Mesothelial cell of epicardium (in vitro differentiated cells): ENCODE data around the gene PGA3. TPM values are rescaled to one million over a fixed set of nuclear protein-coding genes. Genes with fewer than 3 reads are reported as not detected.
"Not testable (repeated sequence)": the region's sequence is repeated elsewhere in the genome, so short reads cannot be mapped to it uniquely, and the experiment has no call there.

ENCODE experiments used
- DNase-seq, 2 experiments: peaks; one replicate each; pipeline ENCODE4 v3.0.0; 2021; ENCODE audit warnings: low spot score in 2 of 2; ENCODE audit not compliant: unreplicated experiment in 2 of 2
- H3K27ac Mint-ChIP-seq: 2 replicates; pipeline ENCODE4 v1.8.0; 2021; ENCODE audit warnings: mixed read lengths
- H3K27me3 Mint-ChIP-seq: 2 replicates; pipeline ENCODE4 v1.8.0; 2021; ENCODE audit warnings: low read depth, mixed read lengths
- H3K36me3 Mint-ChIP-seq: 2 replicates; pipeline ENCODE4 v1.8.0; 2021; ENCODE audit warnings: mixed read lengths
- H3K4me1 Mint-ChIP-seq: 2 replicates; pipeline ENCODE4 v1.8.0; 2021; ENCODE audit warnings: mixed read lengths
- H3K4me3 Mint-ChIP-seq: 2 replicates; pipeline ENCODE4 v1.8.0; 2021; ENCODE audit warnings: mild to moderate bottlenecking, moderate library complexity, mixed read lengths
- H3K9me3 Mint-ChIP-seq: 2 replicates; pipeline ENCODE4 v1.8.0; 2021; ENCODE audit warnings: mixed read lengths
- total RNA-seq: library from RNA; stranded (reverse); gene quantifications from 3 replicates; pipeline ENCODE4 v1.2.1, GENCODE V29; 2021

Gene PGA3
- total RNA-seq, 1 donor from 2014 or later: not detected

DNA sequence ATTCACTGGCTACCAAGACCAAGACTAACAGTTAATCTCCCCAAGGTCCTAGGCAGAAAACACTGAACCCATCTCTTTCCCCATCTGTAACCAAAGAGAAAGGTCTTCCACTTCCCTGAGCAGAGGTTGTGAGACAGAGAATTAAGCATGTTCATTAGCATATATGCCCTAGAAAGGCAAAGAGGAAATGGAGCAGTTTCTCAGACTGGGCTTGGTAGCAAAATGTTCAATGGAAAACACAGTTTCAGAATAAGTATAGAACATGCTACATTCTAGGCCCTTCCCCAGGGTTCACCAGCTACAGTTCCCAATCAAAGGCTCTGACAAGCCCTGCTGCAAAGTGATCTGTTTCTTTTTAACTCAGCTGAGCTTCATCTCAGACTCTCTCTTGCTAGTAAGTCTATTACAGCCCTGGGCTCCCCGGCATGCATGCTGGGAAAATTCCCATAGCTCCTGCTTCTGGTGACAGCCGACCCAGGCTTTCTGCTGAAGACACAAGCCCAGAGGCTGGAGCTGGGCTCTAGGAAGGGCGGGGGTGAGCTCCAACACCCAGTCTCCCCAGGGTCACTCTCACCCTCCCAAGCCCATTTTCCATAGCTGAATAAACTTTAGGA is 10.5 kb downstream of the PGA3 start:
- H3K9me3 Mint-ChIP-seq, H3K27me3 Mint-ChIP-seq, H3K4me1 Mint-ChIP-seq, H3K27ac Mint-ChIP-seq, H3K36me3 Mint-ChIP-seq, H3K4me3 Mint-ChIP-seq, DNase-seq: not testable (repeated sequence)

DNA sequence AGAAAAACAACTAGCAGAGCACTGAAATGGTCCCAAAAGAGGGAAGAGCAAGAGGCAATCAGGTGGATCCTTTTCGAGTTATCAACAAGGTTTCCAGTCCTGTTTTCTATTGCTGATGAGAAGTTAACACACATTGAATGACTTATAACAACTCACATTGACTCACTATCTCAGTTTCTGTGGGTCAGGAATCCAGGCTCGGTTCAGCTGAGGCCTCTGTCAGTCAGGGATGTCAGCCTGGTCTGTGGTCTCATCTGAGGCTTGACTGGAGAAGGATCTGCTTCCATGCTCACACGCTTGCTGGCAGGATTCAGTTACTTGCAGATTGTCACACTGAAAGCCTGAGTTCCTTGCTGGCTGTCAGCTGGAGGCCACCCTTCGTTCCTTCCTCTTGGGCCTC is 15.0 kb downstream of the PGA3 start:
- not testable (repeated sequence) for H3K27me3 Mint-ChIP-seq, H3K4me3 Mint-ChIP-seq, H3K9me3 Mint-ChIP-seq, H3K36me3 Mint-ChIP-seq, H3K4me1 Mint-ChIP-seq, H3K27ac Mint-ChIP-seq, DNase-seq

DNA sequence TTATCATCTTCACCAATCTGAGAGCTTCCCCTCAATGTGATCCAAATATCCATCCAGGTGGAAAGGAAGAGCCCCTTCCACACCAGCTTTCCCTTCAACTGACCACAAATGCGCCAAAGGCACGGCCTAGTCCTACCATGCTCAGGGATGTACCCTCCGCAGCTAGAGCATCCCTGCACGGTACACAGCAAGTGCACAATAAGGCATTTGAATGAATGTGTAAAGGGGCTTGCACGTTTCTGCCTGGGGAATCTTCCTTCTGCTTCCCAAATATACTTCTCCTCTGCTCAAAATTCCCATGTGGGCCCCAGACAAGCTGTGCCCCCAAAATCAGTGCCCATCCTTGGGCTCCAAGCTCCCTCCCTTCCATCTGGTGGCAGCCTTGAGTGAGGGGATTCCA is 15.7 kb downstream of the PGA3 start:
- not testable (repeated sequence) for DNase-seq, H3K27ac Mint-ChIP-seq, H3K36me3 Mint-ChIP-seq, H3K27me3 Mint-ChIP-seq, H3K4me3 Mint-ChIP-seq, H3K4me1 Mint-ChIP-seq, H3K9me3 Mint-ChIP-seq

DNA sequence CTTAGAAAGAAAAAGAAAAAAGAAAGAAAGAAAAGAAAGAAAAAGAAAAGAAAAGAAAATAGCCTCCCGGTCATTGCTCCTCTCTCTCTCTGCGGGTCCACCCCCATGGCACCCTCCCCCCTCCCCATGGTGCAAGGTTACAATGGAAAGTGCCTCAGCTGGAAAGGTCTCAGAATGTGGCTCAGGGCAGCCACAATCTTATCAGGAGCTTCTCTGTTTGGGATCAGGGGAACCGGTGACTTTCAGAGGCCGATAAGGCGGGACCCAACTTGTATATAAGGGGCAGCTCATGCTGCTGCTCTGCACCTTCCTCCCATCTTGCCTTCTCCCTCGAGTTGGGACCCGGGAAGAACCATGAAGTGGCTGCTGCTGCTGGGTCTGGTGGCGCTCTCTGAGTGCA is 18.7 kb downstream of the PGA3 start, which contains the start of gene PGA4:
TSS of gene PGA4 (plus strand) at position 301 of the 400 bp plus-strand sequence. CDS start at position 355, 54 bp downstream.
- H3K4me1 Mint-ChIP-seq, H3K9me3 Mint-ChIP-seq, H3K36me3 Mint-ChIP-seq, H3K27ac Mint-ChIP-seq, H3K4me3 Mint-ChIP-seq, H3K27me3 Mint-ChIP-seq, DNase-seq: not testable (repeated sequence)

DNA sequence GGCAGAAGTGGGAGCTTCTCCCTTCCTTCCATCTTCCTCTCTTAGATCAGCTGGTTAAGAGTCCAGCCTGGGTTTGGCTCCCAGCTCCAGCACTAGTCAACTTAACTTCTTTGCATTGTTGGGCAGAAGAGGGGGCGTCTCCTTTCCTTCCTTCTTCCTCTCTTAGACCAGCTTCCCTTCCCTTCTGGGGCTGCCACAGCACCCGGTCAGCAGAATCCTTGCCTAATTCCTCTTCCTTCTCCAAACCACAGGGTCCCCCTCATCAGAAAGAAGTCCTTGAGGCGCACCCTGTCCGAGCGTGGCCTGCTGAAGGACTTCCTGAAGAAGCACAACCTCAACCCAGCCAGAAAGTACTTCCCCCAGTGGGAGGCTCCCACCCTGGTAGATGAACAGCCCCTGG is 19.4 kb downstream of the PGA3 start:
- DNase-seq, H3K27me3 Mint-ChIP-seq, H3K4me1 Mint-ChIP-seq, H3K27ac Mint-ChIP-seq, H3K4me3 Mint-ChIP-seq, H3K9me3 Mint-ChIP-seq, H3K36me3 Mint-ChIP-seq: not testable (repeated sequence)

DNA sequence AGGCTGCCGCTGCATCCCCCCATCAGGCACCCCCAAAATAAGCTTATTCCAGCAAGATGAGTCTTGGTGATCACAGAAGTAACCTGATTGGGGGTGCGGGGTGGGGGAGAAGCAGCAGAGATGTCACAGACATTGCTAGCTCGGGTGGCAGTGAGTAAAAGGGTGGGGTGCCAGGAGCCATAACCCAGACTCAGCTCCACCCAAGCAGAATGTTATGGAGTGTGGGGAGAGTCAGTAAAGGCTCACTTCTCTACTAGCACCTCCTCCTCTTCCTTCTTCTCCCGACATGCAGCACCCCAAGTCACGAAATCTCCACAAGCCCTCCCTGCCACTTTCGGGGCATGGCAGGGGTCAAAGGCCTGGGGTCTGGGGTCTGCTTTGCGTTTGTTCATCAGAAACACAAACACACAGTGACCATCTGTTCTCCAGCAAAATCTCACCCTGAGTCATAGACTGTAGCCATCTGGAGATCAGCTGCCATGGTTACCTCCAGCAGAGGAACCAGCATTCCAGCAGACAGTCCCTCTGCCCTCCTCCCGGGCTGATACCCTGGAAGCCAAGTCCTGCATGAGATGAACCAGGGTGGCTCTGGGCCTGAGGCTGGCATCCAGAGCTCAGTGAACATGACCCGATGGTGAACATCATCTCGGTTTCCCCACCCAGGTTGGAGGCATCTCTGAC is 23.3 kb downstream of the PGA3 start:
- not testable (repeated sequence) for H3K9me3 Mint-ChIP-seq, H3K4me3 Mint-ChIP-seq, H3K4me1 Mint-ChIP-seq, H3K27ac Mint-ChIP-seq, H3K36me3 Mint-ChIP-seq, H3K27me3 Mint-ChIP-seq, DNase-seq

DNA sequence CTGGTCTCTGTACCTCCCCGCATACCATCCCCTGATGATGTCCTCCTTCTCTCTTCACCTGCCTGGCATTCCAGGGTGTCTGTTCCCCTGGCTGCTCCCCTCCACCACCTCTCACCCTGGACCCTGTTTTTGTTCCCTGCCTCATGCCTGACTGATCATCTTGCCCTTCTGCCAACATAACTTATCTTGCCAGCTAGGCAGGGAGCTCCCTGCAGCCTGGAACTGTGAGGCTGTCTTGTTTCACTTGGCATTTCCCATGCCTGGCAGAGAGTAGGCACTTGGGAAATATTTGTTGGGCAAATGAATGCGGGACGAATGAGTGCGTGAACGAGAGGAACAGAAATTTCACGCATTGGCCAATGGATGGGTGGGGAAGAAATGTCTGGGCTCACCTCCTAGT is 26.1 kb downstream of the PGA3 start:
- H3K27me3 Mint-ChIP-seq, H3K36me3 Mint-ChIP-seq: not testable (repeated sequence)

DNA sequence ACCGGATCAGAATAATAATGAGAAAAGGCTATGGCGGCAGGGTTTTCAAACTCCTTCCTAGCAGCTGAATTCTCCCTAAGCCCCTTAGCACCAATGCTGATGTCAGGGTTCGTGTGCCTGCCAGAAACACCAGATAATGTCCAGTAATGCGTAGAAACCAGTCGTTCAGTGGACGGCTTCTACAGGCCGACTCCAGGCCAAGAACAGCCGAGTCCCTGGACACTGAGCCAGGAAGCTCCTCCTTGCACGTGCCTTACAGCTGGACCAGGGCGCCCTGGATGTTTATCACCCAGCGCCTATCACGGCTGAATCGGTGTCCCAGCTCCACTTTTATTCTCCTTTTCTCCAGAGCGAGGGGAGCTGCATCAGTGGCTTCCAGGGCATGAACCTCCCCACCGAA is 27.7 kb downstream of the PGA3 start:
- H3K27ac Mint-ChIP-seq, H3K27me3 Mint-ChIP-seq, DNase-seq, H3K36me3 Mint-ChIP-seq, H3K4me1 Mint-ChIP-seq, H3K4me3 Mint-ChIP-seq, H3K9me3 Mint-ChIP-seq: not testable (repeated sequence)

More for the DNA sequence above, 26.1 kb downstream of the PGA3 start:
- H3K4me1 Mint-ChIP-seq, H3K27ac Mint-ChIP-seq, H3K4me3 Mint-ChIP-seq, H3K9me3 Mint-ChIP-seq, DNase-seq: not testable (repeated sequence)

DNA sequence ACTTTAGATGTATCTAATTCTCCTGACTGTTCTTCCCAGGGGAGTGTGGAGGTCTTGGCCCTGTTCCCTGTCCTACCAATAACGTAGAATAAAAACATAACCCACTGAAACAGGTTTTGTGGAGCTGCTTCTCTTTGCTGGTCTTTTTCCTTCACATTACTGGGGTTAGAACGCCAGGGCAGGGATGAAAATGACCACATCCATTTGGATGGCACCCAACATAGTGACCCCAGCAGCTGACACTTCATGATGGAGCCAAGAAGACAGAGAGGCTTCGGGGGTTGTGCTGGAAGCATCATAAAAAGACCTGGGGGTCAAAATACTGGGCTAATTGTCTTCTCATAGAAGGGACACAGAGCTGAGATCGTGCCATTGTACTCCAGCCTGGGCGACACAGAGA is 28.3 kb downstream of the PGA3 start:
- H3K4me3 Mint-ChIP-seq, H3K27ac Mint-ChIP-seq, H3K4me1 Mint-ChIP-seq, H3K9me3 Mint-ChIP-seq, H3K36me3 Mint-ChIP-seq, DNase-seq, H3K27me3 Mint-ChIP-seq: not testable (repeated sequence)

DNA sequence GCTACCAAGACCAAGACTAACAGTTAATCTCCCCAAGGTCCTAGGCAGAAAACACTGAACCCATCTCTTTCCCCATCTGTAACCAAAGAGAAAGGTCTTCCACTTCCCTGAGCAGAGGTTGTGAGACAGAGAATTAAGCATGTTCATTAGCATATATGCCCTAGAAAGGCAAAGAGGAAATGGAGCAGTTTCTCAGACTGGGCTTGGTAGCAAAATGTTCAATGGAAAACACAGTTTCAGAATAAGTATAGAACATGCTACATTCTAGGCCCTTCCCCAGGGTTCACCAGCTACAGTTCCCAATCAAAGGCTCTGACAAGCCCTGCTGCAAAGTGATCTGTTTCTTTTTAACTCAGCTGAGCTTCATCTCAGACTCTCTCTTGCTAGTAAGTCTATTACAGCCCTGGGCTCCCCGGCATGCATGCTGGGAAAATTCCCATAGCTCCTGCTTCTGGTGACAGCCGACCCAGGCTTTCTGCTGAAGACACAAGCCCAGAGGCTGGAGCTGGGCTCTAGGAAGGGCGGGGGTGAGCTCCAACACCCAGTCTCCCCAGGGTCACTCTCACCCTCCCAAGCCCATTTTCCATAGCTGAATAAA is 29.3 kb downstream of the PGA3 start:
- not testable (repeated sequence) for H3K4me1 Mint-ChIP-seq, H3K27me3 Mint-ChIP-seq, H3K4me3 Mint-ChIP-seq, DNase-seq, H3K36me3 Mint-ChIP-seq, H3K9me3 Mint-ChIP-seq, H3K27ac Mint-ChIP-seq

DNA sequence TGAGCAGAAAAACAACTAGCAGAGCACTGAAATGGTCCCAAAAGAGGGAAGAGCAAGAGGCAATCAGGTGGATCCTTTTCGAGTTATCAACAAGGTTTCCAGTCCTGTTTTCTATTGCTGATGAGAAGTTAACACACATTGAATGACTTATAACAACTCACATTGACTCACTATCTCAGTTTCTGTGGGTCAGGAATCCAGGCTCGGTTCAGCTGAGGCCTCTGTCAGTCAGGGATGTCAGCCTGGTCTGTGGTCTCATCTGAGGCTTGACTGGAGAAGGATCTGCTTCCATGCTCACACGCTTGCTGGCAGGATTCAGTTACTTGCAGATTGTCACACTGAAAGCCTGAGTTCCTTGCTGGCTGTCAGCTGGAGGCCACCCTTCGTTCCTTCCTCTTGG is 33.8 kb downstream of the PGA3 start:
- not testable (repeated sequence) for H3K36me3 Mint-ChIP-seq, H3K27me3 Mint-ChIP-seq, H3K9me3 Mint-ChIP-seq, H3K4me3 Mint-ChIP-seq, H3K4me1 Mint-ChIP-seq, DNase-seq, H3K27ac Mint-ChIP-seq

DNA sequence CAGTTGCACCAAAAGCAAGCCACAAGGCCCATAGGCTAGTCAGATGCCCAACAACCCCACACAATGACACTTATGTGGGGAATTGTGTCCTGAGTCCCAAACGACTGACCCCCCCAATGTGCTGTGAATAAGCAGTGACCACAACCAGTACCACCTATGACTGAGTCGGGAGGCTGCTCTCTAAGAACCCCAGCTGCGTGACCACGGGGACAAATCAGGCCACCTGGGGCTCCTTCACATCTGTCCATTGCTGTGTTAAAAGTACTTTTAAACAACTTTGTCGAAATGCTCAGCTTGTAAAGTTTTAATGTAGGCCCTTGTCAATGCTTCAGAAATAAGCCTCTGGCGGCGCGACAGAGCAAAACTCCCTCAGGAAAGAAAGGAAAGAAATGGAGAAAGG is 37.0 kb downstream of the PGA3 start:
- not testable (repeated sequence) for H3K4me3 Mint-ChIP-seq, H3K27me3 Mint-ChIP-seq, H3K27ac Mint-ChIP-seq

DNA sequence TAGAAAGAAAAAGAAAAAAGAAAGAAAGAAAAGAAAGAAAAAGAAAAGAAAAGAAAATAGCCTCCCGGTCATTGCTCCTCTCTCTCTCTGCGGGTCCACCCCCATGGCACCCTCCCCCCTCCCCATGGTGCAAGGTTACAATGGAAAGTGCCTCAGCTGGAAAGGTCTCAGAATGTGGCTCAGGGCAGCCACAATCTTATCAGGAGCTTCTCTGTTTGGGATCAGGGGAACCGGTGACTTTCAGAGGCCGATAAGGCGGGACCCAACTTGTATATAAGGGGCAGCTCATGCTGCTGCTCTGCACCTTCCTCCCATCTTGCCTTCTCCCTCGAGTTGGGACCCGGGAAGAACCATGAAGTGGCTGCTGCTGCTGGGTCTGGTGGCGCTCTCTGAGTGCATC is 37.6 kb downstream of the PGA3 start, which contains the start of gene PGA5:
TSS of gene PGA5 (plus strand) at position 301 of the 400 bp plus-strand sequence. CDS start at position 353, 52 bp downstream.
- not testable (repeated sequence) for DNase-seq, H3K27ac Mint-ChIP-seq, H3K4me3 Mint-ChIP-seq, H3K36me3 Mint-ChIP-seq, H3K9me3 Mint-ChIP-seq, H3K4me1 Mint-ChIP-seq, H3K27me3 Mint-ChIP-seq

More for the DNA sequence above, 37.0 kb downstream of the PGA3 start:
- not testable (repeated sequence) for H3K4me1 Mint-ChIP-seq, DNase-seq, H3K36me3 Mint-ChIP-seq, H3K9me3 Mint-ChIP-seq

DNA sequence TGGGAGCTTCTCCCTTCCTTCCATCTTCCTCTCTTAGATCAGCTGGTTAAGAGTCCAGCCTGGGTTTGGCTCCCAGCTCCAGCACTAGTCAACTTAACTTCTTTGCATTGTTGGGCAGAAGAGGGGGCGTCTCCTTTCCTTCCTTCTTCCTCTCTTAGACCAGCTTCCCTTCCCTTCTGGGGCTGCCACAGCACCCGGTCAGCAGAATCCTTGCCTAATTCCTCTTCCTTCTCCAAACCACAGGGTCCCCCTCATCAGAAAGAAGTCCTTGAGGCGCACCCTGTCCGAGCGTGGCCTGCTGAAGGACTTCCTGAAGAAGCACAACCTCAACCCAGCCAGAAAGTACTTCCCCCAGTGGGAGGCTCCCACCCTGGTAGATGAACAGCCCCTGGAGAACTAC is 38.2 kb downstream of the PGA3 start:
- not testable (repeated sequence) for DNase-seq, H3K4me3 Mint-ChIP-seq, H3K36me3 Mint-ChIP-seq, H3K27me3 Mint-ChIP-seq, H3K27ac Mint-ChIP-seq, H3K9me3 Mint-ChIP-seq, H3K4me1 Mint-ChIP-seq
